ENCODE results near the gene TP73. TPM values are rescaled to one million over a fixed set of nuclear protein-coding genes. Genes with fewer than 3 reads are reported as not detected.

Gene TP73
- total RNA-seq, 1 experiment from 2014 or later: 2.6 TPM

- H3K79me2 ChIP-seq (ENCODE audit: low read length): no peaks in the 10 kb centered on the region
- no peaks in the 10 kb centered on the region for H3K9me3 ChIP-seq (ENCODE audit: low read length)
- ChIA-PET CTCF (interaction anchor here (0.5 kb wide), 1 partner anchor 121 kb away, joined by 3 read pairs; no protein-coding TSS in a partner anchor), POLR2A (ENCODE audit: unreplicated experiment) (no interaction called here)
- no peaks in the 10 kb centered on the region for H3F3A ChIP-seq (ENCODE audit: low read length, unreplicated experiment)
- peaks cover 36% of the 10 kb centered on the region for H3K36me3 ChIP-seq (ENCODE audit: low read depth, low read length)
- H3K4me1 ChIP-seq (ENCODE audit: insufficient read depth, low read length): no peaks in the 10 kb centered on the region
- DNase-seq (no peak), ATAC-seq (no peak)
- no peak overlapping the region for H3K4me2 ChIP-seq (ENCODE audit: low read length)
- no peak overlapping the region for H2AFZ ChIP-seq (ENCODE audit: low read length)
- H3K27ac ChIP-seq (ENCODE audit: low read length): no peak overlapping the region
- H3K27me3 ChIP-seq (ENCODE audit: low read length): no peaks in the 10 kb centered on the region
- no TSS peak for BruUV-seq (replicated peaks)
- intact Hi-C loops (cut with micrococcal nuclease): no loop called here
- TF ChIP-seq EZH2 (IDR thresholded peaks at IDR 0.05; ENCODE audit: low read length, unreplicated experiment) (no peak), EZH2phosphoT487 (IDR thresholded peaks at IDR 0.05; ENCODE audit: borderline replicate concordance, low read length) (no peak), CTCF (conservative IDR thresholded peaks at IDR 0.05; ENCODE audit: low read depth, low read length) (no peak)
- H3K9ac ChIP-seq (ENCODE audit: low read length): no peak overlapping the region
- no peaks in the 10 kb centered on the region for H3K9me2 ChIP-seq (replicated peaks; ENCODE audit: low read length)
- H4K20me1 ChIP-seq (ENCODE audit: low read length): no peaks in the 10 kb centered on the region
- no peak overlapping the region for H3K4me3 ChIP-seq (ENCODE audit: low read length)
Measured at GRCh38 chr1:3778590-3779264, 126.4 kb downstream of the TP73 start.

- POLR2A ChIA-PET (ENCODE audit: unreplicated experiment): no interaction called here
- no peak overlapping the region for H3K4me2 ChIP-seq (ENCODE audit: low read length)
- H3F3A ChIP-seq (ENCODE audit: low read length, unreplicated experiment): no peaks in the 10 kb centered on the region
- H3K36me3 ChIP-seq (ENCODE audit: low read depth, low read length): peaks cover 43% of the 10 kb centered on the region
- CTCF ChIA-PET: no interaction called here
- no peak overlapping the region for H2AFZ ChIP-seq (ENCODE audit: low read length)
- no peak overlapping the region for H3K27ac ChIP-seq (ENCODE audit: low read length)
- no peak overlapping the region for H3K4me3 ChIP-seq (ENCODE audit: low read length)
- intact Hi-C loops (cut with micrococcal nuclease): no loop called here
- no peaks in the 10 kb centered on the region for H3K27me3 ChIP-seq (ENCODE audit: low read length)
- DNase-seq (no peak), ATAC-seq (no peak)
- no peaks in the 10 kb centered on the region for H3K79me2 ChIP-seq (ENCODE audit: low read length)
- TF ChIP-seq EZH2phosphoT487 (IDR thresholded peaks at IDR 0.05; ENCODE audit: borderline replicate concordance, low read length): no peak
- no peak for TF ChIP-seq EZH2 (IDR thresholded peaks at IDR 0.05; ENCODE audit: low read length, unreplicated experiment)
- no peak for TF ChIP-seq CTCF (conservative IDR thresholded peaks at IDR 0.05; ENCODE audit: low read depth, low read length)
- H3K9me3 ChIP-seq (ENCODE audit: low read length): no peaks in the 10 kb centered on the region
- H3K9me2 ChIP-seq (replicated peaks; ENCODE audit: low read length): no peaks in the 10 kb centered on the region
- BruUV-seq (replicated peaks): no TSS peak
- H3K9ac ChIP-seq (ENCODE audit: low read length): no peak overlapping the region
- H4K20me1 ChIP-seq (ENCODE audit: low read length): no peaks in the 10 kb centered on the region
- no peaks in the 10 kb centered on the region for H3K4me1 ChIP-seq (ENCODE audit: insufficient read depth, low read length)
Measured at GRCh38 chr1:3779265-3779911, 127.1 kb downstream of the TP73 start.

GRCh38 chr1:3779912-3780416, 127.6 kb downstream of the TP73 start:
- CTCF ChIA-PET: no interaction called here
- Histone ChIP-seq H3K79me2 (ENCODE audit: low read length) (no peaks in the 10 kb centered on the region), H3K4me3 (ENCODE audit: low read length) (no peak overlapping the region), H3K36me3 (ENCODE audit: low read depth, low read length) (peaks cover 48% of the 10 kb centered on the region), H3K9me2 (replicated peaks; ENCODE audit: low read length) (no peaks in the 10 kb centered on the region), H3K4me1 (ENCODE audit: insufficient read depth, low read length) (no peaks in the 10 kb centered on the region), H3K27me3 (ENCODE audit: low read length) (no peaks in the 10 kb centered on the region), H3F3A (ENCODE audit: low read length, unreplicated experiment) (no peaks in the 10 kb centered on the region), H3K9me3 (ENCODE audit: low read length) (no peaks in the 10 kb centered on the region), H2AFZ (ENCODE audit: low read length) (no peak overlapping the region), H4K20me1 (ENCODE audit: low read length) (no peaks in the 10 kb centered on the region), H3K27ac (ENCODE audit: low read length) (no peak overlapping the region), H3K9ac (ENCODE audit: low read length) (no peak overlapping the region), H3K4me2 (ENCODE audit: low read length) (no peak overlapping the region)
- intact Hi-C loops (cut with micrococcal nuclease): no loop called here
- TF ChIP-seq CTCF (conservative IDR thresholded peaks at IDR 0.05; ENCODE audit: low read depth, low read length) (no peak), EZH2phosphoT487 (IDR thresholded peaks at IDR 0.05; ENCODE audit: borderline replicate concordance, low read length) (no peak), EZH2 (IDR thresholded peaks at IDR 0.05; ENCODE audit: low read length, unreplicated experiment) (no peak)
- ATAC-seq (no peak), DNase-seq (no peak)
- BruUV-seq (replicated peaks): no TSS peak
- POLR2A ChIA-PET (ENCODE audit: unreplicated experiment): no interaction called here

Measured in PC-3 (cell line).